PC-3 (cell line): ENCODE measurements around the gene STH. TPM values are rescaled to one million over a fixed set of nuclear protein-coding genes. Genes with fewer than 3 reads are reported as not detected.

Experiments used
- ATAC-seq: fragments of 200-7000 bp; cut with Tn5 transposase; 2 replicates; pipeline ENCODE4 v1.9.1; 2020; ENCODE audit warnings: mild to moderate bottlenecking, moderate library complexity
- BruUV-seq: library from RNA; stranded (reverse); fragments of 400-500 nt; replicated peaks from 2 replicates; lab custom pipeline; 2021; lab: Mats Ljungman, UMichigan
- CTCF ChIA-PET: fragments of 300-600 bp; sonication (Branson Sonifier 250); formaldehyde crosslinking; loops from one replicate; lab custom pipeline; 2022; ENCODE audit warnings: antibody characterized with exemption; lab: Charles Lee
- POLR2A ChIA-PET: fragments of 300-600 bp; sonication (Branson Sonifier 250); formaldehyde crosslinking; loops from one replicate; lab custom pipeline; 2022; ENCODE audit warnings: antibody characterized with exemption; ENCODE audit not compliant: unreplicated experiment; lab: Charles Lee
- DNase-seq: peaks from one replicate; pipeline ENCODE4 v3.0.0-alpha.2; 2015
- H2AFZ ChIP-seq: fragments of 300-600 bp; sonication (generic); 2 replicates; pipeline ENCODE4 v1.6.0; 2016; ENCODE audit warnings: antibody characterized with exemption, low read length
- H3F3A ChIP-seq: fragments of 300-600 bp; sonication (generic); one replicate; pipeline ENCODE4 v1.6.0; 2017; ENCODE audit warnings: antibody characterized with exemption, low read length, control low read depth, mild to moderate bottlenecking; ENCODE audit not compliant: unreplicated experiment
- H3K27ac ChIP-seq: fragments of 300-600 bp; sonication (generic); 2 replicates; pipeline ENCODE4 v1.5.1; 2016; ENCODE audit warnings: mild to moderate bottlenecking, low read length
- H3K27me3 ChIP-seq: fragments of 300-600 bp; sonication (generic); 2 replicates; pipeline ENCODE4 v1.6.1; 2016; ENCODE audit warnings: low read length, mixed read lengths
- H3K36me3 ChIP-seq: fragments of 300-600 bp; sonication (generic); 2 replicates; pipeline ENCODE4 v1.6.1; 2016; ENCODE audit warnings: low read depth, mixed run types, low read length, mixed read lengths
- H3K4me1 ChIP-seq: fragments of 300-600 bp; sonication (generic); 2 replicates; pipeline ENCODE4 v1.5.1; 2016; ENCODE audit warnings: low read length; ENCODE audit not compliant: insufficient read depth
- H3K4me2 ChIP-seq: fragments of 300-600 bp; sonication (generic); 2 replicates; pipeline ENCODE4 v1.6.0; 2016; ENCODE audit warnings: low read length
- H3K4me3 ChIP-seq: fragments of 300-600 bp; sonication (generic); 2 replicates; pipeline ENCODE4 v1.5.1; 2016; ENCODE audit warnings: mild to moderate bottlenecking, low read length, mixed read lengths
- H3K79me2 ChIP-seq: fragments of 300-600 bp; sonication (generic); 2 replicates; pipeline ENCODE4 v1.6.1; 2017; ENCODE audit warnings: low read length, mixed read lengths
- H3K9ac ChIP-seq: fragments of 300-600 bp; sonication (generic); 2 replicates; pipeline ENCODE4 v1.6.0; 2016; ENCODE audit warnings: mild to moderate bottlenecking, low read length
- H3K9me2 ChIP-seq: fragments of 300-600 bp; sonication (generic); replicated peaks from 2 replicates; pipeline ENCODE4 v1.6.1; 2016; ENCODE audit warnings: mixed run types, low read length, mixed read lengths
- H3K9me3 ChIP-seq: fragments of 300-600 bp; sonication (generic); 2 replicates; pipeline ENCODE4 v1.6.1; 2016; ENCODE audit warnings: low read length, mixed read lengths
- H4K20me1 ChIP-seq: fragments of 300-600 bp; sonication (generic); 2 replicates; pipeline ENCODE4 v1.6.1; 2016; ENCODE audit warnings: low read length, mixed read lengths
- CTCF ChIP-seq: fragments of 300-600 bp; sonication (generic); conservative IDR thresholded peaks from 2 replicates; pipeline ENCODE4 v1.5.1; 2017; ENCODE audit warnings: antibody characterized with exemption, low read depth, mild to moderate bottlenecking, low read length
- EZH2 ChIP-seq: fragments of 300-600 bp; sonication (generic); IDR thresholded peaks from one replicate; pipeline ENCODE4 v1.6.1; 2017; ENCODE audit warnings: antibody characterized with exemption, mild to moderate bottlenecking, low read length; ENCODE audit not compliant: unreplicated experiment
- EZH2phosphoT487 ChIP-seq: fragments of 300-600 bp; sonication (generic); IDR thresholded peaks from 2 replicates; pipeline ENCODE4 v1.6.1; 2018; ENCODE audit warnings: mild to moderate bottlenecking, antibody characterized with exemption, low read length, borderline replicate concordance
- intact Hi-C: fragments of 100-400 bp; cut with micrococcal nuclease; formaldehyde crosslinking; loops from 2 replicates; pipeline ENCODE4 v1.9.0; 2023
- total RNA-seq: library from RNA; depleted of rRNA; stranded (reverse); fragments of >200 nt; gene quantifications from 2 replicates; pipeline ENCODE4 v1.2.3, GENCODE V29; 2014

Gene STH
- total RNA-seq, 1 experiment from 2014 or later, result not detected

- Histone ChIP-seq H3K27me3 (no peaks in the 10 kb centered on the region), H3K4me3 (no peak overlapping the region), H3K4me1 (peaks cover 12% of the 10 kb centered on the region), H3K36me3 (no peaks in the 10 kb centered on the region), H3K27ac (no peak overlapping the region), H3K9me3 (no peaks in the 10 kb centered on the region), H4K20me1 (no peaks in the 10 kb centered on the region), H3K9me2 (no peaks in the 10 kb centered on the region), H3K4me2 (no peak overlapping the region), H3F3A (no peaks in the 10 kb centered on the region), H3K9ac (no peak overlapping the region), H2AFZ (no peak overlapping the region), H3K79me2 (no peaks in the 10 kb centered on the region)
- BruUV-seq, result no TSS peak
- CTCF ChIA-PET, result no interaction called here
- intact Hi-C loops, result loop anchor here (5.0 kb wide), 1 partner anchor 197 kb away; no protein-coding TSS in a partner anchor
- POLR2A ChIA-PET, result no interaction called here
- ATAC-seq (no peak), DNase-seq (no peak)
- TF ChIP-seq EZH2 (no peak), EZH2phosphoT487 (no peak), CTCF (no peak)
Measured at GRCh38 chr17:46000292-46000691, 1.2 kb downstream of the STH start.

GRCh38 chr17:46000757-46001156 lies 1.7 kb downstream of the STH start:
- CTCF ChIA-PET, result no interaction called here
- no peak overlapping the region for H3K4me2 ChIP-seq
- no peak overlapping the region for H2AFZ ChIP-seq
- no peaks in the 10 kb centered on the region for H3K79me2 ChIP-seq
- H3F3A ChIP-seq, result no peaks in the 10 kb centered on the region
- no TSS peak for BruUV-seq
- H3K27me3 ChIP-seq, result no peaks in the 10 kb centered on the region
- intact Hi-C loops, result loop anchor here (5.0 kb wide), 1 partner anchor 197 kb away; no protein-coding TSS in a partner anchor
- no peaks in the 10 kb centered on the region for H4K20me1 ChIP-seq
- H3K4me3 ChIP-seq, result no peak overlapping the region
- POLR2A ChIA-PET, result no interaction called here
- no peaks in the 10 kb centered on the region for H3K36me3 ChIP-seq
- no peak for ATAC-seq
- no peak for DNase-seq
- no peaks in the 10 kb centered on the region for H3K9me3 ChIP-seq
- peaks cover 12% of the 10 kb centered on the region for H3K4me1 ChIP-seq
- no peak overlapping the region for H3K9ac ChIP-seq
- TF ChIP-seq EZH2 (no peak), CTCF (no peak)
- no peak overlapping the region for H3K27ac ChIP-seq
- no peaks in the 10 kb centered on the region for H3K9me2 ChIP-seq

- H3F3A ChIP-seq, result no peaks in the 10 kb centered on the region
- no peak overlapping the region for H3K27ac ChIP-seq
- H3K36me3 ChIP-seq, result no peaks in the 10 kb centered on the region
- BruUV-seq, result no TSS peak
- no peaks in the 10 kb centered on the region for H4K20me1 ChIP-seq
- no peaks in the 10 kb centered on the region for H3K27me3 ChIP-seq
- H3K9me3 ChIP-seq, result no peaks in the 10 kb centered on the region
- ATAC-seq, result no peak
- no peaks in the 10 kb centered on the region for H3K79me2 ChIP-seq
- DNase-seq, result no peak
- no peak overlapping the region for H3K4me2 ChIP-seq
- no peak overlapping the region for H2AFZ ChIP-seq
- no peak overlapping the region for H3K4me3 ChIP-seq
- ChIA-PET CTCF (interaction anchor here (1.0 to 2.0 kb wide), 2 partner anchors 16 to 211 kb away, joined by 5 to 9 read pairs; no protein-coding TSS in a partner anchor), POLR2A (no interaction called here)
- no peak for TF ChIP-seq EZH2phosphoT487
- no peak for TF ChIP-seq EZH2
- TF ChIP-seq CTCF, result no peak
- H3K4me1 ChIP-seq, result peaks cover 12% of the 10 kb centered on the region
- no peaks in the 10 kb centered on the region for H3K9me2 ChIP-seq
- intact Hi-C loops, result loop anchor here (1.0 to 5.0 kb wide), 3 partner anchors 43 to 212 kb away; no protein-coding TSS in a partner anchor
- H3K9ac ChIP-seq, result no peak overlapping the region
Measured at GRCh38 chr17:46001390-46002310, 2.6 kb downstream of the STH start.
